Measurements from ENCODE around the gene SPR.

The SPR gene

DNA sequence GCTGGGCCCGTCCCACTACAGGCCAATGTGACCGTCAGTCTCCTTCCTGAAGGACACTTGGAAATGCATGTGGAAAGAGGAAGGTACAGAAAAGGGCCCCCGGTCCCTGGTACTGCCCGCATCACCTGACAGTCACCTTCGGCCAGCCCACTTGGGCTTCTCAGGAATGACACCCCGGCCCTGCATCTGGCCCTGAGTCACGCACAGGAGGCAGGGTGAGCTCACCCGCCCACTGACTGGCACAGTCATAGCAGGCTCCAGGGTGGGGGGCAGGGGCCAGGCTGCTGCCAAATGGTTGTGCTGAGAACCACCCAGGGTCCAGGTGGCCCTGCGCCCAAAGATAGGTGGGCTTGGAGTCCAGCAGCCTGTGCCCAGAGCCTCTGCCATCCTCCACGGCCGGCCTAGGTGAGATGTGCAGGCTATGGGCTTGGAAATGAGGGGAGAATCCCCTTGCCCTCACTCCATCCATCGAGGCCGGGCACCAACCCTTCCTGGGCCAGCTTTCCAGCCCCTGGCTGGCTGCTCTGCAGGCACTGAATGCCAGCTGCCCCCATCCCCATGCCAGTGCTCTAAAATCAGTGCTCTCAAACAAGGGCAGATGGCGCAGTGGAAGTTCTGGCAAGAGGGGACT lies 44.2 kb downstream of the SPR start:
- no peak for DNase-seq (ENCODE audit: low read depth, low spot score)

DNA sequence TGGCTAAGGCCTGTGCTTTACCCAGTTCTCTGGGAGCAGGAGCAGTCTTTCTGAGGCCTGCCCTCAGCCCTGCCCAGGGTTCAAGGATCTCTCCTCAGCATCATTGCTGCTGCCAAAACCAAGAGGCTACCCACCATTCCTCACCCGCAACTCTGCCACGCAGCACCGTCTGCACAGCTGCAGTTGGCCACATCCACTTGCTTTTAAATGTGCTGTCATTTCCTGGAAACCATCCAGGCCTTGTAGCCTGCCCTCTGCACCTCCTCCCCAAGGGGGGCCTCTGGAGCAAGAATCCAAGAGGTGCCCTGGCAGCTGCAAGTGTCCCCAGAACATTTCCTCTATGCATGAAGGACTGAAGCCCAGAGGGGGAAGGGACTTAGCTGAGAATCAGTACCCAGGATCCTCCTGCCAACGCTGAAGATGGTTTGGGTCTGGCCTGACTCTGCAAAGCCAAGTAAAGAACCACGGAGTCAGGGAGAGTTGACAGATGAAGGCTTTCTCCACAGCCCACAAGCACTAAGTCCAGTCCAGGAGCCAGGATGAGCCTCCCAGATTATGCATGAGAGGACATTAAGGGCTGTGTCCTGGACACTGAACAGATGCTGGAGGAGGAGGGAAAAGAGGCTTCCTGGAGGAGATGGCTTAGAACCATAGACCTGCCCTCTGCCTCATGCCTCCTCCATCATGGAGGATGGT lies 45.0 kb downstream of the SPR start:
- DNase-seq (ENCODE audit: low read depth, low spot score) = no peak

DNA sequence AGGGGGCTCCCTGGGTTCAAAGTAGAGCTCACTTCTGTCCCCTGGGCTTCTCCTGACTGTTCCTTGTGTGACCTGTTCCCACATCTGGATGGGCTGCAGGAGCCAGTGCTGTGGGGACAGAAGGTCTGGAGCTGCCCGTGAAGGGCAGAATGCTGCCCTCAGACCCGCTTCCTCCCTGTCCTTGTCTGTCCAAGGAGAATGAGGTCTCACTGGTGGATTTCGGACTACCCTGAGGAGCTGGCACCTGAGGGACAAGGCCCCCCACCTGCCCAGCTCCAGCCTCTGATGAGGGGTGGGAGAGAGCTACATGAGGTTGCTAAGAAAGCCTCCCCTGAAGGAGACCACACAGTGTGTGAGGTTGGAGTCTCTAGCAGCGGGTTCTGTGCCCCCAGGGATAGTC lies 45.6 kb downstream of the SPR start:
- DNase-seq (ENCODE audit: low read depth, low spot score) = no peak

DNA sequence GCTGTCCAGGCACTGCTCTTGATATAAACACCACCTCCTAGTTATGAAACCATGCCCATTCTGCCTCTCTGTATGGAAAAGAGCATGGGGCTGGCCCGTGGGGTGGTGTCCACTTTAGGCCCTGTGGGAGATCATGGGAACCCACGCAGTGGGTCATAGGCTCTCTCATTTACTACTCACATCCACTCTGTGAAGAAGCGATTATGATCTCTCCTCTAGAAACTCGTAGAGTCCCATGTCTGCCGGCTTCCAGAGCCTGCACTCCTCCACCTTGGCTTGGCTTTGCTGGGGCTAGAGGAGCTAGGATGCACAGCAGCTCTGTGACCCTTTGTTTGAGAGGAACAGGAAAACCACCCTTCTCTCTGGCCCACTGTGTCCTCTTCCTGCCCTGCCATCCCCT lies 46.0 kb downstream of the SPR start:
- DNase-seq (ENCODE audit: low read depth, low spot score) = no peak

DNA sequence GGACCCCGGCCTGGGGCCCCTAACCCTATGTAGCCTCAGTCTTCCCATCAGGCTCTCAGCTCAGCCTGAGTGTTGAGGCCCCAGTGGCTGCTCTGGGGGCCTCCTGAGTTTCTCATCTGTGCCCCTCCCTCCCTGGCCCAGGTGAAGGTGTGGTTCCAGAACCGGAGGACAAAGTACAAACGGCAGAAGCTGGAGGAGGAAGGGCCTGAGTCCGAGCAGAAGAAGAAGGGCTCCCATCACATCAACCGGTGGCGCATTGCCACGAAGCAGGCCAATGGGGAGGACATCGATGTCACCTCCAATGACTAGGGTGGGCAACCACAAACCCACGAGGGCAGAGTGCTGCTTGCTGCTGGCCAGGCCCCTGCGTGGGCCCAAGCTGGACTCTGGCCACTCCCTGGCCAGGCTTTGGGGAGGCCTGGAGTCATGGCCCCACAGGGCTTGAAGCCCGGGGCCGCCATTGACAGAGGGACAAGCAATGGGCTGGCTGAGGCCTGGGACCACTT lies 46.5 kb downstream of the SPR start:
- DNase-seq (ENCODE audit: low read depth, low spot score) = no peak

DNA sequence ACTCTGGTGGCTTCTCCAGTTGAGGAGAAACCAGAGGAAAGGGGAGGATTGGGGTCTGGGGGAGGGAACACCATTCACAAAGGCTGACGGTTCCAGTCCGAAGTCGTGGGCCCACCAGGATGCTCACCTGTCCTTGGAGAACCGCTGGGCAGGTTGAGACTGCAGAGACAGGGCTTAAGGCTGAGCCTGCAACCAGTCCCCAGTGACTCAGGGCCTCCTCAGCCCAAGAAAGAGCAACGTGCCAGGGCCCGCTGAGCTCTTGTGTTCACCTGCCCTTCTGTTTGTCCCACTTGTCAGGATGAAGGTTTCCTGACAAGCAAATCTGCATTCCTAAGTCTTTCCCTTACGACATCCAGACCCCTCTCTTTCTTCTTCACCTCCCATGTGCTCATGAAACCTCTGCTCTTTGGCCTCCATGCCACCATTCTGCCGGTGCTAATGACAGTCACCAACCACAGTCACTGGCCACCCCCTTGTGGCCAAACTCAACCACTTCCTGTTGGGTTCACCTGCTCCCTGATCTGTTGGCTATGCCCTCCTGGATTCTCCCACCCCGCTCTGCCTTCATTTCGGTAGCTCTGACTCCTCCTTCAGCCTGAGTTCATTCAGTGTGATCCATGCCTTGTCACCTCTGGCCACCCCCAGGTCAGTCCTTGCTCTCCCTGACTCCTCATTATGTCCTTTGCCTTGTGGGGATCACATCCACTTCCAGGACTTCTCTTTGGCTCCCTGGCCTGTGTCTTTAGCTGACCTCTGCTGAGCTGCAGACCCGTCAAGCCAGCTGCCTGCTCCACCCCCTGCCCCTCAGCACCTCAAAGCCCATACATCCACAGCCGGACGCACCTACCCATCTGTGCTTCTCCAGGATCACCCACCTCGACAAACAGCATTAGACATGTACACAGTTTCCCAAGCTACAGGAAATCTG lies 47.7 kb downstream of the SPR start:
- no peak for DNase-seq (ENCODE audit: low read depth, low spot score)

DNA sequence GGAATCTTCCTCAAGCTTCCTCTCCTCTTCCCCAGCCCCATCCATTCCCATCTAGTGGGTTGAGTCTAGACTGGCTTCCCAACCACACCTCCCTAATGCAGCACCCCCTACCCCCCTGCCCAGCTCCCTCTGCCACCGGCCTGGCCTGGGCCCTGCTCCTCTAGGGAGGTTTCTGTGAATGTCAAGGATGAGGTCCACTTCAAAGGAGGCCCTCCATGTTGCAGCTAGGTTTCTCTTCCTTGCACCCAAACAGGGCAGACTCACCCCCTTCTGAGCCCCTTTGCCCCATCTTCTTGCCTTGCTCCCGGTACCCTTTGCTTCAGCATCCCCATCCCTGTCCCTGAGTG lies 48.4 kb downstream of the SPR start:
- no peak for DNase-seq (ENCODE audit: low read depth, low spot score)

DNA sequence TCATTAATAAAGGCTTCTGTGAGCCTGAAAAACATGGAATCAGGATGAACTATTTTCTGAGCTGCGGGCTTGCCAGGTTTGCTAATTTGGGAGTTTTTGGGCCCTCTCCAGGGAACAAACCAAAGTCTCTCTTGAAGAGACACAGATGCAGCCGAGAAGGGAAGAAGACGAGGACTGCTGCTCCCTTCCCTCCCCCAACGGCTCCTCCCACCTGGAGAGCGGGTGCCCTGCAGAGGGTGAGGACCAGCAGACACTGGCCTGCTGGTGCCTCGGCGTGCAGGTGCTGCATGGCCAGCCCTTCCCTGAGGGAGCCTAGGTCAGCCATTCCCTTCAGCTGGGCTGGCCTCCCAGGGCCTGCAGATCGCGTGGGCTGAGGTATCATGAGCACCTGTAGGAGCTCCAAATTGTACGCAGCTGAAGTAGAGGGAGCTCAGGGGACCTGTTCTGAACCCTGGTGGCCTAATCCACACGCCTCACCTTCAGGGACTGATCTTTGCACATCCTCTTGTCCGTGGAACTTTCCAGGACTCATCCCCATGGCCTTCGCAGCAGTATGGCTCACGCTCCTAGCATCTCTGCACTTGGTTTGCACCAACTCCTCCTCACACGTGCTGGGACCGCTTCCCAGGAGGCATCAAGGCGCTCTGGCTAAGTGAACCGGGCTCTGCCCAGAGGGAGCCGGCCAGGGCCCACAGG lies 49.6 kb downstream of the SPR start:
- no peak for DNase-seq (ENCODE audit: low read depth, low spot score)

DNA sequence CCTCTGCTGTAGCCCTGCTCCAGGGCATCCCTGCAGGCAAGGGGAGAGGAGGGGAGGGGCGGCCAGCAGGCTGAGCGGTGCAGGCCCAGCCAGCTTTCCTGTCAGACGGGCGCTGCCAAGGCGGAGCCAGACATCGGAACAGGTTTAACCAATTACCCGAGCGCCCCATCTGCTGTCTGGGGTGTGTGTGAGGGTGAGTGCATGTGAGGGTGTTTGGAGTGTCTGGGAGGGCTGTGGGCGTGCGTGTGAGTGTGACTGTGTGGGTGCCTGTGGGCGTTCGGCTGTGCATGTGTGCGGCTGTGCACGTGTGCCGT lies 50.1 kb downstream of the SPR start:
- DNase-seq (ENCODE audit: low read depth, low spot score) = no peak

DNA sequence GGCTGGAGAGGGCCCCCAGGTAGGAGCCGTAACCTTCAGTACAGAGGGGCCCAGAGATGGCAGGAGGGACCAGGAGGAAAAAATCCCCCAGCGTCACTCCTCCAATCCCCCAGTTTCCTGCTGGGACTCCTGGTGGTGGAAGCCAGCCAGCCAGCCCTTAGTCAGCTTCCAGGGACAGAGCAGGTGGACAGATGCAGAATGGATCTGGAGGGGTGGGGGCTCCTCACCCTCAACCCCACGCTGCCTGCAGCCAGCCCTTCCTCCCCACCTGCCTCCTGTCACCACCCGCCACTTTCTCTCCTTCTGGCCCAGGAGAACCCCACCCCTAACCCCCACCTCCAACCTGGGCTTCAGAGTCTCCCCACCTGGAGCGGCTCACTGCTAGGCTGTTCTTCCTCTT lies 51.2 kb downstream of the SPR start:
- DNase-seq (ENCODE audit: low read depth, low spot score) = no peak

DNA sequence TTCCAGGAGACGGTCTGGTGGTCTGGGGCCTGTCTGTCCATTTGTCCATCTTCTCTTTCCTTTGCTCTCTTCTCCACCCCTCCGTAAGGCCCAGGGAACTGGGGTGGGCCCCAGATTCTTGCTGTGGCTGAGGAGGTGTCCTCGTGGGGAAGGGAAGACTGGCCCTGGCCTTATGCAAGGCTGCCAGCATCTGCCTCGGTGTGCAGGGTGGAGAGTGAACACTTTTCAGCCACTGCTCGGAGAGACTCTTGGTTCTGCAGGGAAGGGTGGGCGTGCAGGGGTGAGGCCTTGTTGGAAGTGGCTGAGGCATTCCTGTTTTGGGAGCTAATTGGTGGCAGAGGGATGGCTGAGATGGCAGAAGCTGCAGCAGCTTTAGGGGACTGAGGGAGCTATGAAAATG lies 53.2 kb downstream of the SPR start:
- no peak for DNase-seq (ENCODE audit: low read depth, low spot score)

DNA sequence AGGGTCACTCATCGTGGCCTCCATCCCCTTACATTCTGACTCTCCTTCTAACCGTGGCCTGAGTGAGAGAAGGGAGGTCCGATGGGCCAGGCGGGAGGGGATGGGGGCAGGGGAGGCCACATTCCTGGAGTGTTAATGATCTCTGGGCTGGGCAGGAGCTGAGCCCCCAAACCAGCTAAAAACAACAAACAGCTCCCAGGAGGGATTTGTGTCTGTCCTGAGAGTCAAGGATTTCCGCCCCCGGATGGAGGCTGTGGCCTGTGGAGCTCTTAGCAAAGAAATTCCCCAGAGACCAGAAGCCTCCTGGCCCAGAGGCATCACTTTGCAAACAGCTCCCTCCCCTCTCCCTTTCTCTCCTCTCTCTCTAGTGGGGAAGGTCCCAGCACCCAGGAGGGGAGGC lies 53.6 kb downstream of the SPR start:
- no peak for DNase-seq (ENCODE audit: low read depth, low spot score)
